Psoas muscle (tissue), 8 donors: ENCODE data around the gene UQCRQ. TPM values are rescaled to one million over a fixed set of nuclear protein-coding genes. Genes with fewer than 3 reads are reported as not detected.

ENCODE experiments used
- ATAC-seq, 4 donors: fragments of 200-7000 bp; cut with Tn5 transposase; one replicate each; pipeline ENCODE4 v1.9.1; 2020; ENCODE audit warnings: moderate library complexity in 3 of 4, mild to moderate bottlenecking in 2 of 4
- DNase-seq, 2 donors: peaks; one replicate each; pipeline ENCODE4 v3.0.0-alpha.2; 2020
- H3K27ac ChIP-seq: fragments of 200-600 bp; one replicate; pipeline ENCODE4 v1.8.0; 2022
- H3K27me3 ChIP-seq, 3 donors: fragments of 200-600 bp in 1 of 3; one replicate each; pipeline versions ENCODE4 v1.6.1 to v1.8.0; 2013 to 2022; ENCODE audit warnings: low read length in 2 of 3, mild to moderate bottlenecking in 2 of 3, moderate library complexity in 1 of 3; ENCODE audit not compliant: insufficient read depth in 3 of 3
- H3K36me3 ChIP-seq, 2 donors: fragments of 200-600 bp in 1 of 2; one replicate each; pipeline versions ENCODE4 v1.6.1 to v1.8.0; 2013 to 2022; ENCODE audit warnings: low read depth in 1 of 2, mild to moderate bottlenecking in 1 of 2, moderate library complexity in 1 of 2; ENCODE audit not compliant: insufficient read depth in 1 of 2
- H3K4me1 ChIP-seq: fragments of 200-600 bp; one replicate; pipeline ENCODE4 v1.8.0; 2022
- H3K4me3 ChIP-seq: fragments of 200-600 bp; one replicate; pipeline ENCODE4 v1.8.0; 2022; ENCODE audit warnings: mild to moderate bottlenecking
- H3K9me3 ChIP-seq: fragments of 200-600 bp; one replicate; pipeline ENCODE4 v1.8.0; 2022
- CTCF ChIP-seq: fragments of 200-600 bp; IDR thresholded peaks from one replicate; pipeline ENCODE4 v1.8.0; 2022; ENCODE audit warnings: antibody characterized with exemption
- WGBS, 3 donors: extraction: QIAGEN DNeasy Blood & Tissue Kit; methylation state at CpG; one replicate each; pipeline versions ENCODE4 v1.1.6 to v1.1.7; 2013; 5-methylcytosine and 5-hydroxymethylcytosine counted together
- intact Hi-C, 2 donors: fragments of 100-400 bp; cut with DNase I; formaldehyde crosslinking; loops; one replicate each; pipeline versions ENCODE4 v1.11.0 to v1.14.2; 2022
- polyA plus RNA-seq, 3 donors: library from polyadenylated mRNA; stranded (reverse); fragments of 200-250 nt; gene quantifications; one replicate each; pipeline ENCODE4 v1.2.3, GENCODE V29; 2013
- total RNA-seq, 4 donors: library from RNA; stranded (reverse); fragmentation: NEBNext Ultra II Directional in 2 of 4; extraction: Animal tissue kit (Norgen Biotek cat#: 25700) in 2 of 4; gene quantifications; one replicate each; pipeline versions ENCODE4 v1.2.1 to v1.2.4, GENCODE V29; 2021 to 2023
- donor health status: healthy with polysubstance abuse.
- donor health status: DM: no; HTN: no; CAD: no; lungs with moderate emphysema.
- donor health status: Bipolar disorder and iron deficiency.
- donor health status: healthy.
- donor health status: DM: yes; HTN: yes; CAD: no.
- donor health status: DM: no; HTN: no; CAD: no.
- donor health status: DM: no; HTN: no; CAD: no.
- donor health status: DM: yes; HTN: yes; CAD: no.

Gene UQCRQ
- total and polyA plus RNA-seq, 7 donors: 649 to 985 (median 866) TPM

- TF ChIP-seq CTCF: no peak
- intact Hi-C loops: no loop called here
- H3K36me3 ChIP-seq: peaks cover 2 to 38% of the 10 kb centered on the region in 2 donors
- no peaks in the 10 kb centered on the region for H3K27me3 ChIP-seq
- 92 to 96% (median 95%) methylated on average over 1 of the region's 1 CpG for WGBS, 3 donors
- no peak overlapping the region for H3K4me3 ChIP-seq
- H3K27ac ChIP-seq: no peak overlapping the region
- ATAC-seq (no peak), DNase-seq (no peak)
- H3K9me3 ChIP-seq: no peaks in the 10 kb centered on the region
- H3K4me1 ChIP-seq: peaks cover 16% of the 10 kb centered on the region
These were observed 43.3 kb downstream of the UQCRQ start for GRCh38 chr5:132909702-132910101.

- no peak for DNase-seq
- Histone ChIP-seq H3K4me3 (no peak overlapping the region), H3K9me3 (no peaks in the 10 kb centered on the region), H3K27me3 (no peaks in the 10 kb centered on the region), H3K27ac (no peak overlapping the region), H3K4me1 (no peaks in the 10 kb centered on the region), H3K36me3 (peaks cover 1 to 52% of the 10 kb centered on the region in 2 donors)
- ATAC-seq: peak in 1 of 4 donors; percentile 7
- intact Hi-C loops: no loop called here
- 85 to 91% (median 91%) methylated on average over 5 of the region's 5 CpGs for WGBS, 3 donors
- no peak for TF ChIP-seq CTCF
These were observed 49.2 kb downstream of the UQCRQ start for GRCh38 chr5:132915681-132916080.

GRCh38 chr5:132916086-132916485 lies 49.6 kb downstream of the UQCRQ start:
- no peak for TF ChIP-seq CTCF
- WGBS, 3 donors: 97 to 100% (median 99%) methylated on average over 3 of the region's 3 CpGs
- peak in 1 of 4 donors; percentile 15 for ATAC-seq
- Histone ChIP-seq H3K27ac (no peak overlapping the region), H3K9me3 (no peaks in the 10 kb centered on the region), H3K36me3 (peaks cover 0 to 56% of the 10 kb centered on the region in 2 donors), H3K4me1 (no peaks in the 10 kb centered on the region), H3K27me3 (no peaks in the 10 kb centered on the region), H3K4me3 (no peak overlapping the region)
- no peak for DNase-seq
- intact Hi-C loops: no loop called here

Other genes with a start within 250 kb of the UQCRQ start
- gene IL13, start 208.5 kb upstream of the UQCRQ start, total RNA-seq: not detected
- not detected for gene IL13, start 208.5 kb upstream of the UQCRQ start, polyA plus RNA-seq
- gene IL4, start 192.7 kb upstream of the UQCRQ start, total RNA-seq: not detected
- gene IL4, start 192.7 kb upstream of the UQCRQ start, polyA plus RNA-seq: not detected
- gene KIF3A, start 129.1 kb upstream of the UQCRQ start, total RNA-seq: 1 to 10 TPM; 3.6 to 5.8 (median 4.8) TPM
- gene KIF3A, start 129.1 kb upstream of the UQCRQ start, polyA plus RNA-seq: 1 to 10 TPM; 2.5 to 8.0 (median 2.9) TPM
- not detected for gene CCNI2, start 119.2 kb upstream of the UQCRQ start, total RNA-seq
- gene CCNI2, start 119.2 kb upstream of the UQCRQ start, polyA plus RNA-seq: not detected
- gene SEPTIN8, start 89.4 kb upstream of the UQCRQ start, total RNA-seq: 10 to 100 TPM in 1 of 4 donors, 1 to 10 TPM in 3; 9.2 to 13.1 (median 9.6) TPM
- 1 to 10 TPM; 3.8 to 5.7 (median 4.4) TPM for gene SEPTIN8, start 89.4 kb upstream of the UQCRQ start, polyA plus RNA-seq
- not detected for gene SOWAHA, start 53.3 kb upstream of the UQCRQ start, total RNA-seq
- under 1 TPM in 2 of 3 donors, not detected in 1; 0.01 to 0.06 TPM for gene SOWAHA, start 53.3 kb upstream of the UQCRQ start, polyA plus RNA-seq
- gene SHROOM1, start 36.0 kb upstream of the UQCRQ start, total RNA-seq: 1 to 10 TPM; 1.5 to 2.3 (median 1.9) TPM
- gene SHROOM1, start 36.0 kb upstream of the UQCRQ start, polyA plus RNA-seq: 1 to 10 TPM in 2 of 3 donors, under 1 TPM in 1; 0.66 to 1.5 (median 1.1) TPM
- gene GDF9, start 173 bp upstream of the UQCRQ start, total RNA-seq: 1 to 10 TPM in 1 of 4 donors, under 1 TPM in 3; 0.57 to 1.2 (median 0.78) TPM
- 1 to 10 TPM in 1 of 3 donors, under 1 TPM in 2; 0.07 to 1.2 (median 0.17) TPM for gene GDF9, start 173 bp upstream of the UQCRQ start, polyA plus RNA-seq
- 1 to 10 TPM in 1 of 4 donors, under 1 TPM in 3; 0.51 to 1.1 (median 0.76) TPM for gene LEAP2, start 7.0 kb downstream of the UQCRQ start, total RNA-seq
- 1 to 10 TPM in 2 of 3 donors, under 1 TPM in 1; 0.70 to 2.7 (median 2.4) TPM for gene LEAP2, start 7.0 kb downstream of the UQCRQ start, polyA plus RNA-seq
- gene AFF4, start 97.0 kb downstream of the UQCRQ start, total RNA-seq: 10 to 100 TPM; 49.6 to 68.2 (median 58.9) TPM
- gene AFF4, start 97.0 kb downstream of the UQCRQ start, polyA plus RNA-seq: 10 to 100 TPM in 2 of 3 donors, 1 to 10 TPM in 1; 9.7 to 23.3 (median 10.0) TPM
- 10 to 100 TPM; 19.6 to 26.7 (median 20.8) TPM for gene ZCCHC10, start 159.9 kb downstream of the UQCRQ start, total RNA-seq
- gene ZCCHC10, start 159.9 kb downstream of the UQCRQ start, polyA plus RNA-seq: 10 to 100 TPM; 13.6 to 32.5 (median 17.0) TPM
- 100 to 1,000 TPM; 108 to 154 (median 130) TPM for gene HSPA4, start 185.4 kb downstream of the UQCRQ start, total RNA-seq
- 10 to 100 TPM; 41.2 to 86.8 (median 50.6) TPM for gene HSPA4, start 185.4 kb downstream of the UQCRQ start, polyA plus RNA-seq